ENCODE results near the gene PCDHGA2.

GRCh38 chr5:141306630-141307029 is 31.9 kb upstream of the PCDHGA2 start:
- TF ChIP-seq CTCF (IDR thresholded peaks at IDR 0.05) (no peak), POLR2AphosphoS5 (IDR thresholded peaks at IDR 0.05) (no peak), POLR2A (IDR thresholded peaks at IDR 0.05) (no peak)

All from breast epithelium (tissue), 3 donors.